Caco-2 (cell line): Measurements from ENCODE around the gene GSK3A. TPM values are rescaled to one million over a fixed set of nuclear protein-coding genes. Genes with fewer than 3 reads are reported as not detected.

Experiments
- BruUV-seq: library from RNA; stranded (reverse); fragments of 400-500 nt; replicated peaks from 2 replicates; lab custom pipeline; 2021; lab: Mats Ljungman, UMichigan
- CTCF ChIA-PET: fragments of 300-600 bp; sonication (Branson Sonifier 250); formaldehyde crosslinking; loops from one replicate; lab custom pipeline; 2022; ENCODE audit warnings: antibody characterized with exemption; lab: Charles Lee
- POLR2A ChIA-PET: fragments of 300-600 bp; sonication (Branson Sonifier 250); formaldehyde crosslinking; loops from one replicate; lab custom pipeline; 2022; ENCODE audit warnings: antibody characterized with exemption; lab: Charles Lee
- DNase-seq, 2 experiments: peaks; one replicate each; pipeline versions ENCODE4 v3.0.0 to v3.0.0-alpha.2; 2020 to 2022
- H3K27me3 ChIP-seq: replicated peaks from 2 replicates; pipeline ENCODE4 v1.6.0; 2011; ENCODE audit warnings: low read length; ENCODE audit not compliant: control insufficient read depth, insufficient read depth
- H3K36me3 ChIP-seq: 2 replicates; pipeline ENCODE4 v1.5.1; 2011; ENCODE audit warnings: low read length; ENCODE audit not compliant: control insufficient read depth, insufficient read depth
- H3K4me1 ChIP-seq: fragments of 250-450 bp; sonication (Bioruptor Pico); 2 replicates; pipeline ENCODE4 v1.5.1; 2020; ENCODE audit warnings: mild to moderate bottlenecking
- H3K4me3 ChIP-seq: 2 replicates; pipeline ENCODE4 v1.5.1; 2011; ENCODE audit warnings: low read depth, mild to moderate bottlenecking, control low read depth, low read length
- H3K9me3 ChIP-seq: fragments of 250-450 bp; sonication (Bioruptor Pico); 2 replicates; pipeline ENCODE4 v1.5.1; 2020; ENCODE audit warnings: mild to moderate bottlenecking, moderate library complexity
- H3K27ac Mint-ChIP-seq: one replicate; pipeline ENCODE4 v1.8.0; 2022; ENCODE audit warnings: mixed read lengths; ENCODE audit not compliant: unreplicated experiment
- H3K27me3 Mint-ChIP-seq: one replicate; pipeline ENCODE4 v1.8.0; 2022; ENCODE audit warnings: mixed read lengths; ENCODE audit not compliant: insufficient read depth, unreplicated experiment
- H3K36me3 Mint-ChIP-seq: one replicate; pipeline ENCODE4 v1.8.0; 2022; ENCODE audit warnings: mild to moderate bottlenecking, mixed read lengths; ENCODE audit not compliant: insufficient read depth, unreplicated experiment
- H3K4me1 Mint-ChIP-seq: one replicate; pipeline ENCODE4 v1.8.0; 2022; ENCODE audit warnings: low read depth, mixed read lengths; ENCODE audit not compliant: unreplicated experiment
- H3K4me3 Mint-ChIP-seq: one replicate; pipeline ENCODE4 v1.8.0; 2022; ENCODE audit warnings: mild to moderate bottlenecking, moderate library complexity, mixed read lengths; ENCODE audit not compliant: unreplicated experiment
- H3K9me3 Mint-ChIP-seq: one replicate; pipeline ENCODE4 v1.8.0; 2022; ENCODE audit warnings: mixed read lengths; ENCODE audit not compliant: unreplicated experiment
- intact Hi-C: fragments of 100-400 bp; cut with micrococcal nuclease; formaldehyde crosslinking; loops from one replicate; pipeline ENCODE4 v1.10.0; 2022; ENCODE audit not compliant: unreplicated experiment
- total RNA-seq: library from RNA; stranded (reverse); gene quantifications from 2 replicates; pipeline ENCODE4 v1.2.3, GENCODE V29; 2022
- TF ChIP-seq, protein P1 (sequence below), 2 experiments: fragments of 200-600 bp in 1 of 2; IDR thresholded peaks; 1 replicate in 1 of 2; 2 replicates in 1 of 2; pipeline versions ENCODE4 v1.5.1 to v1.8.0; 2011 to 2022; ENCODE audit warnings: antibody characterized with exemption in 1 of 2, control low read depth in 1 of 2, inconsistent platforms in 1 of 2, low read depth in 1 of 2, low read length in 1 of 2, mild to moderate bottlenecking in 1 of 2, moderate library complexity in 1 of 2; ENCODE audit not compliant: insufficient read depth in 1 of 2, severe bottlenecking in 1 of 2, unreplicated experiment in 1 of 2

GSK3A gene
- total RNA-seq, 1 experiment from 2014 or later, result 59.6 TPM

DNA sequence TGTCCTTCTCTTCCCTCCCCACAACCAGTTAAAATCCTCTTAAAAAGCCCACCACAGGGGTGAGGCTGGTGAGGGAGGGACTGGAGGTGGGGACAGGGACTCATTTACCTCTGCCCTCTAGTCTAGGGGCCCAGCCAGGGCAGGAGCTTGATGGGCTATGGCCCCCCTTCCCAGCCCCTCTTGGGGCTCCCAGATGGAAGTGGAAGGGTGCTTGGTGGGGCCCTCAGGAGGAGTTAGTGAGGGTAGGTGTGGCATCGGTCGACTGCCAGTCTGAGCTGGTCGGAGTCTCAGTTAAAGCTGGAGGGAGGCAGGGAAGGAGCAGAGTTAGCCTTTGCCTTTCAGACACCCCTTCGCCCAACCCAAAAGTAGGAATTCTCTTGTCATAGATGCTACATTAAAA lies 11.8 kb downstream of the GSK3A start:
- Mint-ChIP-seq H3K27ac (no peak overlapping the region), H3K36me3 (peaks cover 95% of the 10 kb centered on the region), H3K4me1 (peaks cover 18% of the 10 kb centered on the region), H3K27me3 (no peaks in the 10 kb centered on the region), H3K4me3 (no peak overlapping the region), H3K9me3 (no peaks in the 10 kb centered on the region)
- Histone ChIP-seq H3K36me3 (peaks cover 3% of the 10 kb centered on the region; the same call in 1 of the 2 replicates), H3K4me3 (no peak overlapping the region), H3K9me3 (no peaks in the 10 kb centered on the region), H3K4me1 (peaks cover 6% of the 10 kb centered on the region; the same call in 1 of the 2 replicates), H3K27me3 (no peaks in the 10 kb centered on the region)
- intact Hi-C loops, result no loop called here
- DNase-seq, result no peak
- BruUV-seq, result no TSS peak
- ChIA-PET CTCF (interaction anchor here (0.6 kb wide), 1 partner anchor 49 kb away, joined by 3 read pairs; no protein-coding TSS in a partner anchor), POLR2A (no interaction called here)
- TF ChIP-seq, protein P1, sequence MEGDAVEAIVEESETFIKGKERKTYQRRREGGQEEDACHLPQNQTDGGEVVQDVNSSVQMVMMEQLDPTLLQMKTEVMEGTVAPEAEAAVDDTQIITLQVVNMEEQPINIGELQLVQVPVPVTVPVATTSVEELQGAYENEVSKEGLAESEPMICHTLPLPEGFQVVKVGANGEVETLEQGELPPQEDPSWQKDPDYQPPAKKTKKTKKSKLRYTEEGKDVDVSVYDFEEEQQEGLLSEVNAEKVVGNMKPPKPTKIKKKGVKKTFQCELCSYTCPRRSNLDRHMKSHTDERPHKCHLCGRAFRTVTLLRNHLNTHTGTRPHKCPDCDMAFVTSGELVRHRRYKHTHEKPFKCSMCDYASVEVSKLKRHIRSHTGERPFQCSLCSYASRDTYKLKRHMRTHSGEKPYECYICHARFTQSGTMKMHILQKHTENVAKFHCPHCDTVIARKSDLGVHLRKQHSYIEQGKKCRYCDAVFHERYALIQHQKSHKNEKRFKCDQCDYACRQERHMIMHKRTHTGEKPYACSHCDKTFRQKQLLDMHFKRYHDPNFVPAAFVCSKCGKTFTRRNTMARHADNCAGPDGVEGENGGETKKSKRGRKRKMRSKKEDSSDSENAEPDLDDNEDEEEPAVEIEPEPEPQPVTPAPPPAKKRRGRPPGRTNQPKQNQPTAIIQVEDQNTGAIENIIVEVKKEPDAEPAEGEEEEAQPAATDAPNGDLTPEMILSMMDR (IDR thresholded peaks at IDR 0.05; ENCODE audit: insufficient read depth in 1 of 2, low read depth in 1 of 2, low read length in 1 of 2, severe bottlenecking in 1 of 2, unreplicated experiment in 1 of 2), result no peak

DNA sequence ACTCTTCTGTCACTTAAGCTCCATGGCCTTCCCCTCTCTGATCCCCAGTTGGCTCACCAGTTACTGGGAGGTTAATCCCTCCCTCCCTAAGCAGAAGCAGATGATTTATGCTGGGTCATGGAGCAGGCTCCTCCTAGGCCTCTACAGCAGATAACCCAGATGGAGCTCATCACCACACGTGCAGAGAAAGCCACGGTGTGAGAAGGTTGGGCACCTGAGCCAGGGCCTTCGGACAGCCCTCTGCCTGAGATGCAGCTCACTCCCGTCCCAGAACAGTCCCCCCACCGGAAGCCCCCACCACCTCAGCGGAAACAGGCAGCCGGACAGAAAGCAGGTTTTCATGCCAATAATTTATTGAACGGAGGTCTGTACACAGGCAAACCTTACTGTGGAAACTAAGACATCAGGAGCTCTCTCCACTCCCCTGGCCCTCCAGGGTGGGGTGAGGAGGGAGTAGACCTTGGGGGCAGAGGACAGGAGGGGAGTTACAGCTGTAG lies 12.5 kb downstream of the GSK3A start:
- no peaks in the 10 kb centered on the region for H3K9me3 ChIP-seq
- H3K4me3 Mint-ChIP-seq, result no peak overlapping the region
- TF ChIP-seq, protein P1 (IDR thresholded peaks at IDR 0.05; ENCODE audit: insufficient read depth in 1 of 2, low read depth in 1 of 2, low read length in 1 of 2, severe bottlenecking in 1 of 2, unreplicated experiment in 1 of 2), result no peak
- peaks cover 3% of the 10 kb centered on the region; the same call in 1 of the 2 replicates for H3K36me3 ChIP-seq
- no peaks in the 10 kb centered on the region for H3K27me3 ChIP-seq
- ChIA-PET POLR2A (no interaction called here), CTCF (no interaction called here)
- no peaks in the 10 kb centered on the region for H3K27me3 Mint-ChIP-seq
- H3K27ac Mint-ChIP-seq, result peak overlapping the region; percentile 45
- intact Hi-C loops, result no loop called here
- H3K9me3 Mint-ChIP-seq, result no peaks in the 10 kb centered on the region
- no TSS peak for BruUV-seq
- peaks cover 89% of the 10 kb centered on the region for H3K36me3 Mint-ChIP-seq
- H3K4me1 ChIP-seq, result peaks cover 6% of the 10 kb centered on the region; the same call in 1 of the 2 replicates
- H3K4me1 Mint-ChIP-seq, result peaks cover 13% of the 10 kb centered on the region
- no peak for DNase-seq
- no peak overlapping the region for H3K4me3 ChIP-seq

DNA sequence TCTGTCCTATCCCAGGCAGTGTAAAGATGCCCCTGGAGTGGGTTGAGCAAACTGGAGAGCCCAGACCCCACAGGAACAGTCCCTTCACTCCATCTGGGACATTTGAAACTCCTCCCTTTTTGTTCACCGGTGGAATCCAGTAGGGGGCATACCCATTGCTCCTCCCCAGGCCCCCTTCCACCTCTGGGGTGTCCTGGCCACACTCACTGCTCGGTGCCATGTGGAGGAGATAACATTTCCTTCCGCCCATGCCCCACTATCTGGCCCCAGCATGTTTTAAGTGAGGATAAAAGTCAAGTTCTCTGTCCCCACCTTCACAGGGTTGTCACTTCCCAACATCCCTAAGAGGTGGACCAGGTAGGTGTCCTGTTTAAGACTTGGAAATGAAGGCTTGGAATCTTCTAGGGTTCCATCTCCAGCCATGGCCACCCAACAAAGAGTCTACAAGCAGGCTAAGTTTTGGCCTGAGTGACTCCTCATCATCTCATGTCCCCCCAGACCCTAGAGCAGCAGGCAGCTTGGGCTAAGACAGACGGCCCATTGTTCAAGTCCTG lies 13.0 kb downstream of the GSK3A start:
- H3K27me3 Mint-ChIP-seq, result no peaks in the 10 kb centered on the region
- H3K27ac Mint-ChIP-seq, result peak overlapping the region; percentile 45
- H3K4me1 Mint-ChIP-seq, result peaks cover 13% of the 10 kb centered on the region
- Histone ChIP-seq H3K36me3 (peaks cover 5% of the 10 kb centered on the region), H3K9me3 (no peaks in the 10 kb centered on the region), H3K4me3 (no peak overlapping the region), H3K4me1 (peaks cover 6% of the 10 kb centered on the region; the same call in 1 of the 2 replicates), H3K27me3 (no peaks in the 10 kb centered on the region)
- no peak for DNase-seq
- intact Hi-C loops, result no loop called here
- peaks cover 83% of the 10 kb centered on the region for H3K36me3 Mint-ChIP-seq
- H3K9me3 Mint-ChIP-seq, result no peaks in the 10 kb centered on the region
- ChIA-PET POLR2A (interaction anchor here (0.8 kb wide), 1 partner anchor 14 kb away, joined by 3 read pairs; no protein-coding TSS in a partner anchor), CTCF (no interaction called here)
- no peak overlapping the region for H3K4me3 Mint-ChIP-seq
- no TSS peak for BruUV-seq
- TF ChIP-seq, protein P1 (IDR thresholded peaks at IDR 0.05; ENCODE audit: insufficient read depth in 1 of 2, low read depth in 1 of 2, low read length in 1 of 2, severe bottlenecking in 1 of 2, unreplicated experiment in 1 of 2), result peak in 1 of 2 experiments; percentile 8
